Endothelial cell of umbilical vein (primary cell): ENCODE measurements around the gene ARSB. TPM values are rescaled to one million over a fixed set of nuclear protein-coding genes. Genes with fewer than 3 reads are reported as not detected.

Experiments
- BruUV-seq: library from RNA; stranded (reverse); fragments of 400-500 nt; replicated peaks from 2 replicates; lab custom pipeline; 2021; lab: Mats Ljungman, UMichigan
- CTCF ChIA-PET: fragments of 300-600, 350-600 bp; sonication (Branson Sonifier 250); formaldehyde crosslinking; loops from one replicate; lab custom pipeline; 2021; ENCODE audit warnings: antibody characterized with exemption, inconsistent platforms; lab: Charles Lee
- POLR2A ChIA-PET: fragments of 300-600, 350-600 bp; sonication (Branson Sonifier 250); formaldehyde crosslinking; loops from one replicate; lab custom pipeline; 2021; ENCODE audit warnings: antibody characterized with exemption, inconsistent platforms; lab: Charles Lee
- DNase-seq: peaks from one replicate; pipeline ENCODE4 v3.0.0-alpha.2; 2011; ENCODE audit warnings: low read depth, low spot score
- FAIRE-seq: peaks from 2 replicates; lab custom pipeline; 2011; peaks lifted over from hg19 to GRCh38; lab: Jason Lieb, UNC
- H2AFZ ChIP-seq: 2 replicates; pipeline ENCODE4 v1.6.0; 2012; ENCODE audit warnings: low read depth, low read length, control low read depth, inconsistent platforms
- H3K27ac ChIP-seq: 2 replicates; pipeline ENCODE4 v1.5.1; 2011; ENCODE audit warnings: low read depth, mild to moderate bottlenecking, control low read depth, low read length, moderate library complexity; ENCODE audit not compliant: insufficient read depth
- H3K27me3 ChIP-seq, 2 experiments: 2 replicates each; pipeline versions ENCODE4 v1.6.0 to v1.6.1; 2011; ENCODE audit warnings: low read length in 2 of 2, mixed read lengths in 1 of 2; ENCODE audit not compliant: control insufficient read depth in 2 of 2, insufficient read depth in 2 of 2
- H3K36me3 ChIP-seq, 2 experiments: 2 replicates in 1 of 2; 3 replicates in 1 of 2; pipeline ENCODE4 v1.5.1; 2011; ENCODE audit warnings: low read length in 2 of 2, mild to moderate bottlenecking in 1 of 2, moderate library complexity in 1 of 2; ENCODE audit not compliant: control insufficient read depth in 2 of 2, insufficient read depth in 2 of 2; ENCODE audit errors: extremely low read depth in 1 of 2
- H3K4me1 ChIP-seq: 3 replicates; pipeline ENCODE4 v1.5.1; 2011; ENCODE audit warnings: mild to moderate bottlenecking, low read length; ENCODE audit not compliant: control insufficient read depth, insufficient read depth; ENCODE audit errors: extremely low read depth
- H3K4me2 ChIP-seq: 2 replicates; pipeline ENCODE4 v1.6.1; 2011; ENCODE audit warnings: low read length, control low read depth, mixed read lengths; ENCODE audit not compliant: insufficient read depth
- H3K4me3 ChIP-seq, 3 experiments: fragments of 200-600 bp in 1 of 3; sonication (generic), shearing (Covaris generic) in 1 of 3; replicated peaks in 1 of 3; 2 replicates each; pipeline ENCODE4 v1.5.1; 2011 to 2016; ENCODE audit warnings: control low read depth in 3 of 3, low read length in 3 of 3, mild to moderate bottlenecking in 2 of 3, inconsistent platforms in 1 of 3, low read depth in 1 of 3, moderate library complexity in 1 of 3; ENCODE audit not compliant: insufficient read depth in 1 of 3
- H3K79me2 ChIP-seq: 2 replicates; pipeline ENCODE4 v1.6.0; 2012; ENCODE audit warnings: low read length, inconsistent platforms; ENCODE audit not compliant: control insufficient read depth, insufficient read depth
- H3K9ac ChIP-seq: replicated peaks from 2 replicates; pipeline ENCODE3; 2011; ENCODE audit warnings: low read length, control low read depth; ENCODE audit not compliant: insufficient read depth; ENCODE audit errors: extremely low read depth
- H3K9me1 ChIP-seq: replicated peaks from 3 replicates; pipeline ENCODE4 v1.6.0; 2011; ENCODE audit warnings: mild to moderate bottlenecking, low read length; ENCODE audit not compliant: control insufficient read depth, insufficient read depth; ENCODE audit errors: extremely low read depth
- H3K9me3 ChIP-seq: replicated peaks from 2 replicates; pipeline ENCODE4 v1.5.1; 2012; ENCODE audit warnings: low read length, inconsistent platforms; ENCODE audit not compliant: control insufficient read depth, insufficient read depth
- H4K20me1 ChIP-seq: replicated peaks from 2 replicates; pipeline ENCODE3; 2011; ENCODE audit warnings: mild to moderate bottlenecking, low read length; ENCODE audit not compliant: control insufficient read depth, insufficient read depth; ENCODE audit errors: extremely low read depth
- CTCF ChIP-seq, 2 donors: IDR thresholded peaks; 1 replicate in 1 of 2; 2 replicates in 1 of 2; pipeline ENCODE4 v1.5.1; 2011; ENCODE audit warnings: low read length in 2 of 2, mild to moderate bottlenecking in 2 of 2, moderate library complexity in 2 of 2, control low read depth in 1 of 2, inconsistent platforms in 1 of 2, low read depth in 1 of 2; ENCODE audit not compliant: insufficient read depth in 1 of 2; ENCODE audit errors: extremely low read depth in 1 of 2
- EZH2 ChIP-seq: IDR thresholded peaks from 2 replicates; pipeline ENCODE4 v1.6.1; 2012; ENCODE audit warnings: borderline replicate concordance, low read depth, mild to moderate bottlenecking, moderate library complexity, low read length, inconsistent platforms; ENCODE audit not compliant: severe bottlenecking
- FOS ChIP-seq: IDR thresholded peaks from 2 replicates; pipeline ENCODE4 v1.6.1; 2011; ENCODE audit warnings: mild to moderate bottlenecking, low read length, moderate library complexity, borderline replicate concordance; ENCODE audit not compliant: insufficient read depth
- GATA2 ChIP-seq: IDR thresholded peaks from 2 replicates; pipeline ENCODE4 v1.7.0; 2011; ENCODE audit warnings: low read depth, mild to moderate bottlenecking, moderate library complexity, mixed read lengths, low read length; ENCODE audit not compliant: insufficient read length, insufficient read depth
- JUN ChIP-seq: IDR thresholded peaks from 2 replicates; pipeline ENCODE4 v1.6.1; 2011; ENCODE audit warnings: borderline replicate concordance, low read depth; ENCODE audit not compliant: insufficient read length, insufficient read depth
- MAX ChIP-seq: IDR thresholded peaks from 2 replicates; pipeline ENCODE4 v1.6.1; 2011; ENCODE audit not compliant: insufficient read depth, insufficient read length
- MYC ChIP-seq: IDR thresholded peaks from one replicate; pipeline ENCODE4 v1.6.1; 2011; ENCODE audit warnings: mild to moderate bottlenecking, low read depth, low read length
- POLR2A ChIP-seq: IDR thresholded peaks from 2 replicates; pipeline ENCODE4 v1.6.1; 2012; ENCODE audit warnings: low read depth, mild to moderate bottlenecking, control low read depth, low read length
- POLR2AphosphoS5 ChIP-seq: IDR thresholded peaks from 2 replicates; pipeline ENCODE4 v1.6.1; 2012; ENCODE audit warnings: low read depth, mild to moderate bottlenecking, control low read depth, low read length, moderate library complexity; ENCODE audit not compliant: insufficient read depth
- dilution Hi-C: fragments of 300-500 bp; cut with MboI; formaldehyde crosslinking; loops from one replicate; pipeline ENCODE4 v1.15.0; 2019; ENCODE audit warnings: low sequenced_read_pairs; ENCODE audit not compliant: extremely low pct_ligation_motif_present
- intact Hi-C: fragments of 100-400 bp; cut with micrococcal nuclease; formaldehyde crosslinking; loops from one replicate; pipeline ENCODE4 v1.10.0; 2022
- polyA plus RNA-seq, 4 experiments: library from polyadenylated mRNA; depleted of rRNA in 3 of 4; stranded (reverse) in 3 of 4; unstranded in 1 of 4; fragments of >200 nt; gene quantifications; 2 replicates each; pipeline versions ENCODE4 v1.2.1 to v1.2.3, GENCODE V29; 2011 to 2012; ENCODE audit warnings: missing spikeins in 1 of 4
- total RNA-seq: library from RNA; stranded (reverse); gene quantifications from 2 replicates; pipeline ENCODE4 v1.2.3, GENCODE V29; 2021

ARSB gene
- total and polyA plus RNA-seq, 2 donors (not counting 3 experiments of a cell fraction or from before 2014, with no cell fraction given), result 17.2 to 25.8 TPM

- FAIRE-seq (no peak), DNase-seq (no peak)
- Histone ChIP-seq H3K9me3 (no peaks in the 10 kb centered on the region), H2AFZ (no peak overlapping the region), H3K4me1 (no peaks in the 10 kb centered on the region), H3K27me3 (peaks cover 0 to 2% of the 10 kb centered on the region in 2 experiments), H3K36me3 (no peaks in the 10 kb centered on the region), H3K79me2 (no peaks in the 10 kb centered on the region), H3K4me2 (no peak overlapping the region), H3K4me3 (no peak overlapping the region), H3K9ac (no peak overlapping the region), H3K27ac (no peak overlapping the region), H3K9me1 (no peaks in the 10 kb centered on the region), H4K20me1 (no peaks in the 10 kb centered on the region)
- BruUV-seq, result no TSS peak
- intact Hi-C loops (no loop called here), dilution Hi-C loops (no loop called here)
- ChIA-PET POLR2A (no interaction called here), CTCF (no interaction called here)
- TF ChIP-seq MYC, result no peak
- no peak for TF ChIP-seq FOS
- no peak for TF ChIP-seq POLR2A
- no peak for TF ChIP-seq JUN
- TF ChIP-seq EZH2, result no peak
- no peak for TF ChIP-seq GATA2
- TF ChIP-seq POLR2AphosphoS5, result no peak
- no peak for TF ChIP-seq MAX
- no peak for TF ChIP-seq CTCF (IDR thresholded peaks at IDR 0.05; ENCODE audit: extremely low read depth in 1 of 2, insufficient read depth in 1 of 2, low read depth in 1 of 2, low read length in 2 of 2)
Measured at GRCh38 chr5:78738693-78739300, 246.3 kb downstream of the ARSB start.
